Heart left ventricle (tissue), 13 donors: ENCODE data around the gene CPNE6.

Experiments
- CTCF ChIP-seq, 12 donors: fragments of 200-600 bp; sonication (generic) in 4 of 12; IDR thresholded peaks; one replicate each; pipeline versions ENCODE4 v1.5.0 to v1.8.0; 2018 to 2022; ENCODE audit warnings: antibody characterized with exemption in 12 of 12, mild to moderate bottlenecking in 5 of 12
- POLR2A ChIP-seq, 2 donors: fragments of 450-650 bp; IDR thresholded peaks; one replicate each; pipeline ENCODE4 v1.6.1; 2017; ENCODE audit warnings: antibody characterized with exemption in 2 of 2, mild to moderate bottlenecking in 2 of 2, moderate library complexity in 2 of 2
- donor health status: ischemic (EF 13 %, LVEDD 7.1; RV severe dilation, severe dysfunction).
- donor health status: DM: no; HTN: yes; CAD: no.
- donor health status: DM: no; HTN: no; CAD: no.
- donor health status: ischemic (EF 25% LVEDD 6.9; RV normal size, moderate dysfunction).
- donor health status: ischemic (EF 25% LVEDD 5.7; RV mildly dilated, moderate dysfunction).
- donor health status: ischemic (EF 35%, LVEDD 5.7; RV mildly dilated, moderate dysfunction).
- donor health status: nonischemic (EF 11% LVEDD 7.7; RV severe dilation, severe dysfunction).
- donor health status: DM: yes; HTN: yes; CAD: no.
- donor health status: PGD.
- donor health status: ischemic (EF 29% LVEDD 5.4; RV normal size, mild dysfunction).
- donor health status: nonischemic (EF 23%, LVEDD 6.1; RV moderate dilation, normal function).

- TF ChIP-seq CTCF (IDR thresholded peaks at IDR 0.05) (no peak), POLR2A (IDR thresholded peaks at IDR 0.05) (peak in 1 of 2 donors; percentile 14)
These were observed 19.3 kb upstream of the CPNE6 start, which contains the start of gene CARMIL3 for GRCh38 chr14:24051789-24052655.
